Astrocyte of the cerebellum (primary cell): ENCODE measurements around the gene ASGR2.

Source experiments
- DNase-seq: peaks from one replicate; pipeline ENCODE4 v3.0.0-alpha.2; 2011; ENCODE audit warnings: low read depth
- H3K4me3 ChIP-seq: 2 replicates; pipeline ENCODE4 v1.5.1; 2011; ENCODE audit warnings: mild to moderate bottlenecking, low read depth, low read length, moderate library complexity
- in situ Hi-C: cut with HindIII; loops from 2 replicates; pipeline ENCODE4 v1.10.0; 2017; ENCODE audit warnings: low sequenced_read_pairs
- TF ChIP-seq, protein P1 (sequence below): IDR thresholded peaks from 2 replicates; pipeline ENCODE4 v1.5.1; 2012; ENCODE audit warnings: low read length, low read depth, moderate library complexity, mild to moderate bottlenecking; ENCODE audit errors: missing control alignments

The ASGR2 gene

GRCh38 chr17:7141824-7142223, 27.2 kb upstream of the ASGR2 start:
- H3K4me3 ChIP-seq, result no peak overlapping the region
- in situ Hi-C loops, result no loop called here
- no peak for DNase-seq
- TF ChIP-seq, protein P1, sequence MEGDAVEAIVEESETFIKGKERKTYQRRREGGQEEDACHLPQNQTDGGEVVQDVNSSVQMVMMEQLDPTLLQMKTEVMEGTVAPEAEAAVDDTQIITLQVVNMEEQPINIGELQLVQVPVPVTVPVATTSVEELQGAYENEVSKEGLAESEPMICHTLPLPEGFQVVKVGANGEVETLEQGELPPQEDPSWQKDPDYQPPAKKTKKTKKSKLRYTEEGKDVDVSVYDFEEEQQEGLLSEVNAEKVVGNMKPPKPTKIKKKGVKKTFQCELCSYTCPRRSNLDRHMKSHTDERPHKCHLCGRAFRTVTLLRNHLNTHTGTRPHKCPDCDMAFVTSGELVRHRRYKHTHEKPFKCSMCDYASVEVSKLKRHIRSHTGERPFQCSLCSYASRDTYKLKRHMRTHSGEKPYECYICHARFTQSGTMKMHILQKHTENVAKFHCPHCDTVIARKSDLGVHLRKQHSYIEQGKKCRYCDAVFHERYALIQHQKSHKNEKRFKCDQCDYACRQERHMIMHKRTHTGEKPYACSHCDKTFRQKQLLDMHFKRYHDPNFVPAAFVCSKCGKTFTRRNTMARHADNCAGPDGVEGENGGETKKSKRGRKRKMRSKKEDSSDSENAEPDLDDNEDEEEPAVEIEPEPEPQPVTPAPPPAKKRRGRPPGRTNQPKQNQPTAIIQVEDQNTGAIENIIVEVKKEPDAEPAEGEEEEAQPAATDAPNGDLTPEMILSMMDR, result no peak

GRCh38 chr17:7139400-7139799, 24.8 kb upstream of the ASGR2 start:
- no peak for DNase-seq
- no peak overlapping the region for H3K4me3 ChIP-seq
- TF ChIP-seq, protein P1, result no peak
- in situ Hi-C loops, result no loop called here

DNA sequence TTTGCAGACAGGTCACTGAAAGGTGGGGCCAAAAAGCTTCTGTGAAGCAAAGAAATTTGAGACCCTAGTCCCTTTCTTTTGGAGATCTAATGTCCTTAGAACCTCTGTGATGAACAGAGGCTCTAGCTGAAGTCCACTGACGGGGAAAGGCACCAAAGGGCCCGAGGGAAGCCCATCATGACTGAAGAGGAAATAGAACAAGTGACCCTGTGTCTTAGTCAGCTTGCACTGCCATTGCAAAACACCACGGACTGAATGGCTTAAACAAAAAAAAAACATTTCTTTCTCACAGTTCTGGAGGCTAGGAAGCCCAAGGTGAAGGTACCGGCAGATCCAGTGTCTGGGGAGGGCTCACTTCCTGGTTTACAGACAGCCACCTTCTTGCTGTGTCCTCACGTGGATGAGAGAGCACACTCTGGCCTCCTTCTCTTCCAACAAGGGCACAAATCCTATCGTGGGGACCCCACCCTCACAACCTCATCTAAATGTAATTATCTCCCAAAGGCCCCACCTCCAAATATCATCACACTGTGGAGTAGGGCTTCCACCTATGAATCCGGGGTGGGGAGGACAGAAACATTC, 24.3 kb upstream of the ASGR2 start:
- TF ChIP-seq, protein P1, result no peak
- in situ Hi-C loops, result no loop called here
- no peak overlapping the region for H3K4me3 ChIP-seq
- DNase-seq, result no peak

- in situ Hi-C loops, result no loop called here
- no peak for DNase-seq
- no peak overlapping the region for H3K4me3 ChIP-seq
- TF ChIP-seq, protein P1, result no peak
Observed at GRCh38 chr17:7137171-7137943, 22.7 kb upstream of the ASGR2 start.

DNA sequence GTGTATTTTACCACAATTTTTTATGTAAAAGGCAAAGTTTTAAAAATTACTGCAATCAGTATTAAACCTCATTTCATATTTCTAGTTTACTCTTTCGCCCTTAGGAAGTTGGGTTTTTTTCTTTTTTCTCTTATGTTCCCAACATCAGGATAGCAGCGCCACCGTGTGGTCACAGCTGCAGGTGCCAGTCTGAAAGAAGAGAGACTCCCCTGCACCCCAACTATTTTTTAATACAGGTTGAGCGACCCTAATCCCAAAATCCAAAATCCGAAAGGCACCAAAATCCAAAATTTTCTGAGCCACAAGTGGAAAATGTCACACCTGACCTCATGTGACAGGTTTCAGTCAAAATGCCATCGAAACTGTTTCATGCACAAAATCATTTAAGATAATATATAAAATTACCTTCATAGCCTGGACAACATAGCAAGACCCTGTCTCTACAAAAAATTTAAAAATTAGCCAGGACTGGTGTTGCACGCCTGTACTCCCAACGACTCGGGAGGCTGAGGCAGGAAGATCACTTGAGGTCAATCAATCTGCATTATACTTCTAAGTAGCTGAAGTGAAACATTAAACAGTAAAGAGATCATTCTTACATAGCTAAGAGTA, 21.8 kb upstream of the ASGR2 start:
- DNase-seq, result peak; percentile 47
- H3K4me3 ChIP-seq, result no peak overlapping the region
- TF ChIP-seq, protein P1, result peak; percentile 95
- in situ Hi-C loops, result no loop called here

DNA sequence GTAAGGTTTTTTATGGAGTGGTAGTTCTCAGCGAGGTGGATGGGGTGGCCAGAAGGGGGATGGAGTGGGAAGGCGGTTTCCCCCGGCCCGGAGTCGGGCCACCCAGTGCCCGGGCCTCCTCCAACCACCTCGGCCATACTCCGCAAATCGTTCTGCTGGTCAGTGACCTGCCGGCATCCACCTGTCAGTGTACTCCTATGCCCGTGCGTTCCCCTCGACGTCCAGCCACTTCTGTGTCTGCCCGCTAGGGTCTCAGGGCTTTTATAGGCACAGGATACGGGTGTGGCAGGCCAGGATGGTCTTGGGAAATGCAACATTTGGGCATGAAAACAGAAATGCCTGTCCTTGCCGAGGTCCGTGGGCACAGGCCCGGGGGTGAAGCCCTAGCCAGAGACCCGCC, 19.3 kb upstream of the ASGR2 start:
- TF ChIP-seq, protein P1, result no peak
- in situ Hi-C loops, result no loop called here
- DNase-seq, result no peak
- H3K4me3 ChIP-seq, result no peak overlapping the region
